ENCODE measurements around the gene PXT1. TPM values are rescaled to one million over a fixed set of nuclear protein-coding genes. Genes with fewer than 3 reads are reported as not detected.
"Not testable (repeated sequence)": the region's sequence is repeated elsewhere in the genome, so short reads cannot be mapped to it uniquely, and the experiment has no call there.

PXT1 gene
- total RNA-seq, 1 donor from 2014 or later = not detected

- no peak for ATAC-seq
- peak overlapping the region; percentile 82 for H3K27ac ChIP-seq
- no peaks in the 10 kb centered on the region for H3K36me3 ChIP-seq
- no peaks in the 10 kb centered on the region for H3K27me3 ChIP-seq (ENCODE audit: low read depth)
- H3K4me1 ChIP-seq = peaks cover 7% of the 10 kb centered on the region
- TF ChIP-seq CTCF (IDR thresholded peaks at IDR 0.05) = no peak
- H3K4me3 ChIP-seq = peak overlapping the region; percentile 62
- H3K9me3 ChIP-seq = no peaks in the 10 kb centered on the region
- intact Hi-C loops (cut with DNase I) = no loop called here
- DNase-seq = no peak
These were observed 19.9 kb downstream of the PXT1 start for GRCh38 chr6:36422714-36423100.

- Histone ChIP-seq H3K27ac (no peak overlapping the region), H3K4me1 (peaks cover 7% of the 10 kb centered on the region), H3K27me3 (ENCODE audit: low read depth) (no peaks in the 10 kb centered on the region), H3K36me3 (no peaks in the 10 kb centered on the region), H3K9me3 (no peaks in the 10 kb centered on the region), H3K4me3 (no peak overlapping the region)
- no peak for DNase-seq
- intact Hi-C loops (cut with DNase I) = no loop called here
- no peak for TF ChIP-seq CTCF (IDR thresholded peaks at IDR 0.05)
- ATAC-seq = no peak
These were observed 23.3 kb downstream of the PXT1 start for GRCh38 chr6:36419310-36419709.

- Histone ChIP-seq H3K27me3 (ENCODE audit: low read depth) (no peaks in the 10 kb centered on the region), H3K36me3 (no peaks in the 10 kb centered on the region), H3K27ac (no peak overlapping the region), H3K4me1 (peaks cover 7% of the 10 kb centered on the region), H3K9me3 (no peaks in the 10 kb centered on the region), H3K4me3 (no peak overlapping the region)
- ATAC-seq (no peak), DNase-seq (no peak)
- no peak for TF ChIP-seq CTCF (IDR thresholded peaks at IDR 0.05)
- intact Hi-C loops (cut with DNase I) = no loop called here
These were observed 24.1 kb downstream of the PXT1 start for GRCh38 chr6:36418558-36418957.

GRCh38 chr6:36414481-36414880, 28.2 kb downstream of the PXT1 start:
- ATAC-seq (peak in 1 of 2 donors; percentile 12), DNase-seq (no peak)
- Histone ChIP-seq H3K4me3 (no peak overlapping the region), H3K4me1 (no peaks in the 10 kb centered on the region), H3K27me3 (ENCODE audit: low read depth) (no peaks in the 10 kb centered on the region), H3K36me3 (no peaks in the 10 kb centered on the region), H3K27ac (no peak overlapping the region), H3K9me3 (no peaks in the 10 kb centered on the region)
- intact Hi-C loops (cut with DNase I) = no loop called here
- no peak for TF ChIP-seq CTCF (IDR thresholded peaks at IDR 0.05)

- no peak for DNase-seq
- no peak for TF ChIP-seq CTCF (IDR thresholded peaks at IDR 0.05)
- Histone ChIP-seq H3K27me3 (ENCODE audit: low read depth) (no peaks in the 10 kb centered on the region), H3K9me3 (no peaks in the 10 kb centered on the region), H3K27ac (no peak overlapping the region), H3K36me3 (no peaks in the 10 kb centered on the region), H3K4me1 (no peaks in the 10 kb centered on the region), H3K4me3 (no peak overlapping the region)
- no peak for ATAC-seq
- intact Hi-C loops (cut with DNase I) = no loop called here
These were observed 28.9 kb downstream of the PXT1 start for GRCh38 chr6:36413489-36414480.

GRCh38 chr6:36409718-36410117, 32.9 kb downstream of the PXT1 start:
- H3K27ac ChIP-seq; ATAC-seq; H3K9me3 ChIP-seq; H3K27me3 ChIP-seq (ENCODE audit: low read depth); intact Hi-C loops (cut with DNase I); H3K4me1 ChIP-seq; H3K36me3 ChIP-seq; DNase-seq; H3K4me3 ChIP-seq: not testable (repeated sequence)

Data from lower lobe of right lung (tissue), 2 donors.